Measurements from ENCODE around the gene SIDT2. TPM values are rescaled to one million over a fixed set of nuclear protein-coding genes. Genes with fewer than 3 reads are reported as not detected.

SIDT2 gene
- total and polyA plus RNA-seq, 2 donors (not counting 3 experiments of a cell fraction or from before 2014, with no cell fraction given), result 28.7 to 34.5 TPM

DNA sequence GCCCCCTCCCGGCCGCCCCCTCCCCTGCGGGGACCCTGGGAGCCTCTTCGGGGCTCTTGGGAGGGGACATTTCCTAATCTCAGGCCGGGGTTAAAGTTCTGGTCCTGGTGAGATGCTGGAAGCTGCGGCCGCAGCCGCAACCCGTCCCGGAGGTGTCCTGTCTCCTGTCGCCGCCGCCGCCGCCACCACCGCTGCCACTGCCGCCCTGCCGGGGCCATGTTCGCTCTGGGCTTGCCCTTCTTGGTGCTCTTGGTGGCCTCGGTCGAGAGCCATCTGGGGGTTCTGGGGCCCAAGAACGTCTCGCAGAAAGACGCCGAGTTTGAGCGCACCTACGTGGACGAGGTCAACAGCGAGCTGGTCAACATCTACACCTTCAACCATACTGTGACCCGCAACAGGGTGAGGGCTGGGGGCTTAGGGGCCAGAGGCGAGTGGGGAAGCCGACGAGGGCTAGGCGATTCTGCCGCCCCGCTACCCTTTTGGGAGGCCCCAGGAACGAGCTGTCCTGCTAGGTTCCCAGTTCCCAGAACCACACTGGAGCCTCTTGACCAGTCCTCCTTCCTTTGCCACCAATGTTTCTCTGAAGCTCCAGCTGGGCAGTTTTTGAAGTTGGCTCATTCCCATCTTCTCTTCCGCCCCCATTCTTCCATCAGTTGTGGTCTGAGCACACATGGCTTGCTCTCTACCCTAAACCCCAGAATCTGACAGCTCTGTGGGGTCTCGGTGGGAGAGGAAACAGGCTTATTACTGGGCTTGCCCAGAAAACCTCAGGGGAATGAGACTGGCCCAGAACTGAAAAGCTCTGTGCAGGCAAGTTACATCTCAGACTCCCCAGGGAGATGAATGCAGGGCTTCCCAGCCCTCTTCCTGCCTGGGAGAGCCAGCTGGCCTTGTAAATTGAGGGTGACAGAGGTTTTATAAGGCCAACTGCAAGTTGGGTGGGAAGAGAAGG lies 781 bp downstream of the SIDT2 start:
- intact Hi-C loops (cut with micrococcal nuclease), result loop anchor here (2.0 to 5.0 kb wide), 2 partner anchors 19 to 138 kb away; partner anchors contain the start of genes BACE1 and TAGLN
- H3K27me3 ChIP-seq (ENCODE audit: control insufficient read depth in 2 of 2, insufficient read depth in 2 of 2, low read length in 2 of 2), result no peaks in the 10 kb centered on the region
- peak; percentile 64 for FAIRE-seq

More for the DNA sequence above, 781 bp downstream of the SIDT2 start:
- Histone ChIP-seq H3K27ac (ENCODE audit: insufficient read depth, low read depth, low read length) (peak overlapping the region; percentile 34), H3K9me3 (replicated peaks; ENCODE audit: control insufficient read depth, insufficient read depth, low read length) (no peaks in the 10 kb centered on the region), H3K4me3 (replicated peaks in 1 of 3; ENCODE audit: insufficient read depth in 1 of 3, low read depth in 1 of 3, low read length in 3 of 3) (peak overlapping the region; percentile 32 to 70 (median 60)), H3K36me3 (ENCODE audit: control insufficient read depth in 2 of 2, extremely low read depth in 1 of 2, insufficient read depth in 2 of 2, low read length in 2 of 2) (peaks cover 0 to 5% of the 10 kb centered on the region in 2 experiments), H3K4me1 (ENCODE audit: control insufficient read depth, extremely low read depth, insufficient read depth, low read length) (peaks cover 18% of the 10 kb centered on the region), H2AFZ (ENCODE audit: low read depth, low read length) (peak overlapping the region; percentile 69), H3K9ac (replicated peaks; ENCODE audit: extremely low read depth, insufficient read depth, low read length) (peak overlapping the region; percentile 67), H3K9me1 (replicated peaks; ENCODE audit: control insufficient read depth, extremely low read depth, insufficient read depth, low read length) (no peaks in the 10 kb centered on the region), H3K4me2 (ENCODE audit: insufficient read depth, low read length) (peak overlapping the region; percentile 73), H3K79me2 (ENCODE audit: control insufficient read depth, insufficient read depth, low read length) (no peaks in the 10 kb centered on the region), H4K20me1 (replicated peaks; ENCODE audit: control insufficient read depth, extremely low read depth, insufficient read depth, low read length) (no peaks in the 10 kb centered on the region)
- TSS peak; percentile 35 for BruUV-seq (replicated peaks)
- CTCF ChIA-PET, result interaction anchor here (0.5 to 5.8 kb wide), 13 partner anchors 10 to 388 kb away, joined by 3 to 90 read pairs (median 5); partner anchors contain the start of genes APOA5, PAFAH1B2, PCSK7 and RNF214
- POLR2A ChIA-PET, result interaction anchor here (0.5 to 1.5 kb wide), 6 partner anchors 12 to 392 kb away, joined by 3 to 4 read pairs (median 4); partner anchors contain the start of gene PCSK7
- TF ChIP-seq GATA2 (IDR thresholded peaks at IDR 0.05; ENCODE audit: insufficient read depth, insufficient read length, low read depth, low read length), result no peak
- TF ChIP-seq, protein P1, sequence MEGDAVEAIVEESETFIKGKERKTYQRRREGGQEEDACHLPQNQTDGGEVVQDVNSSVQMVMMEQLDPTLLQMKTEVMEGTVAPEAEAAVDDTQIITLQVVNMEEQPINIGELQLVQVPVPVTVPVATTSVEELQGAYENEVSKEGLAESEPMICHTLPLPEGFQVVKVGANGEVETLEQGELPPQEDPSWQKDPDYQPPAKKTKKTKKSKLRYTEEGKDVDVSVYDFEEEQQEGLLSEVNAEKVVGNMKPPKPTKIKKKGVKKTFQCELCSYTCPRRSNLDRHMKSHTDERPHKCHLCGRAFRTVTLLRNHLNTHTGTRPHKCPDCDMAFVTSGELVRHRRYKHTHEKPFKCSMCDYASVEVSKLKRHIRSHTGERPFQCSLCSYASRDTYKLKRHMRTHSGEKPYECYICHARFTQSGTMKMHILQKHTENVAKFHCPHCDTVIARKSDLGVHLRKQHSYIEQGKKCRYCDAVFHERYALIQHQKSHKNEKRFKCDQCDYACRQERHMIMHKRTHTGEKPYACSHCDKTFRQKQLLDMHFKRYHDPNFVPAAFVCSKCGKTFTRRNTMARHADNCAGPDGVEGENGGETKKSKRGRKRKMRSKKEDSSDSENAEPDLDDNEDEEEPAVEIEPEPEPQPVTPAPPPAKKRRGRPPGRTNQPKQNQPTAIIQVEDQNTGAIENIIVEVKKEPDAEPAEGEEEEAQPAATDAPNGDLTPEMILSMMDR (IDR thresholded peaks at IDR 0.05; ENCODE audit: extremely low read depth in 1 of 2, insufficient read depth in 1 of 2, low read depth in 1 of 2, low read length in 2 of 2), result no peak
- no peak for TF ChIP-seq MYC (IDR thresholded peaks at IDR 0.05; ENCODE audit: low read depth, low read length)
- TF ChIP-seq, protein P2, sequence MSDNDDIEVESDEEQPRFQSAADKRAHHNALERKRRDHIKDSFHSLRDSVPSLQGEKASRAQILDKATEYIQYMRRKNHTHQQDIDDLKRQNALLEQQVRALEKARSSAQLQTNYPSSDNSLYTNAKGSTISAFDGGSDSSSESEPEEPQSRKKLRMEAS (IDR thresholded peaks at IDR 0.05; ENCODE audit: insufficient read depth, insufficient read length), result no peak
- DNase-seq (ENCODE audit: low read depth, low spot score), result peak; percentile 29
- dilution Hi-C loops (cut with MboI; ENCODE audit: extremely low pct_ligation_motif_present, low sequenced_read_pairs), result no loop called here

Measured in endothelial cell of umbilical vein (primary cell).